ENCODE results near the gene NFIX.

The NFIX gene

GRCh38 chr19:13060233-13060963, 65.1 kb downstream of the NFIX start:
- DNase-seq = no peak

GRCh38 chr19:13060964-13061927, 66.0 kb downstream of the NFIX start:
- peak; percentile 65 for DNase-seq

GRCh38 chr19:13062317-13062716, 67.0 kb downstream of the NFIX start:
- no peak for DNase-seq

- DNase-seq = no peak
Observed at GRCh38 chr19:13063461-13064091, 68.3 kb downstream of the NFIX start.

GRCh38 chr19:13064092-13064489, 68.8 kb downstream of the NFIX start:
- no peak for DNase-seq

- DNase-seq = no peak
Observed at GRCh38 chr19:13066226-13066625, 71.0 kb downstream of the NFIX start.

GRCh38 chr19:13066933-13067807, 71.9 kb downstream of the NFIX start:
- no peak for DNase-seq

GRCh38 chr19:13068085-13068846, 73.0 kb downstream of the NFIX start:
- no peak for DNase-seq

GRCh38 chr19:13069415-13070359, 74.4 kb downstream of the NFIX start:
- DNase-seq = no peak

GRCh38 chr19:13070425-13071140, 75.3 kb downstream of the NFIX start:
- DNase-seq = no peak

- no peak for DNase-seq
Observed at GRCh38 chr19:13071444-13072187, 76.3 kb downstream of the NFIX start.

GRCh38 chr19:13072188-13072908, 77.1 kb downstream of the NFIX start:
- DNase-seq = no peak

GRCh38 chr19:13073263-13073662, 78.0 kb downstream of the NFIX start:
- no peak for DNase-seq

- no peak for DNase-seq
Observed at GRCh38 chr19:13074378-13074777, 79.1 kb downstream of the NFIX start.

GRCh38 chr19:13076320-13076719, 81.0 kb downstream of the NFIX start:
- DNase-seq = no peak

- DNase-seq = no peak
Observed at GRCh38 chr19:13076787-13077186, 81.5 kb downstream of the NFIX start.

- no peak for DNase-seq
Observed at GRCh38 chr19:13077240-13077639, 82.0 kb downstream of the NFIX start.

- DNase-seq = no peak
Observed at GRCh38 chr19:13078381-13078780, 83.1 kb downstream of the NFIX start.

Data from activated effector memory CD4-positive, alpha-beta T cell treated with Interleukin-2 at 50 U/mL for 16 hours (primary cell).